Effector memory CD8-positive, alpha-beta T cell (primary cell): ENCODE data around the gene PPA1.
"Not testable (repeated sequence)": the region's sequence is repeated elsewhere in the genome, so short reads cannot be mapped to it uniquely, and the experiment has no call there.

ENCODE experiments used
- ATAC-seq: fragments of 150-1000 bp; cut with Tn5 transposase; replicated peaks from 2 replicates; pipeline ENCODE4 v1.10.0; 2021; ENCODE audit warnings: mild to moderate bottlenecking, moderate library complexity
- DNase-seq, 3 experiments: peaks; one replicate each; pipeline ENCODE4 v3.0.0; 2021
- H3K27ac Mint-ChIP-seq, 2 donors: one replicate each; pipeline ENCODE4 v1.8.0; 2022; ENCODE audit warnings: mild to moderate bottlenecking in 2 of 2, mixed read lengths in 2 of 2, moderate library complexity in 2 of 2
- H3K27me3 Mint-ChIP-seq, 2 donors: one replicate each; pipeline ENCODE4 v1.8.0; 2022; ENCODE audit warnings: mixed read lengths in 2 of 2
- H3K36me3 Mint-ChIP-seq: one replicate; pipeline ENCODE4 v1.8.0; 2022; ENCODE audit warnings: mild to moderate bottlenecking, moderate library complexity, mixed read lengths; ENCODE audit not compliant: insufficient read depth
- H3K4me1 Mint-ChIP-seq, 2 donors: one replicate each; pipeline ENCODE4 v1.8.0; 2022; ENCODE audit warnings: low read depth in 2 of 2, mixed read lengths in 2 of 2
- H3K4me3 Mint-ChIP-seq, 2 donors: one replicate each; pipeline ENCODE4 v1.8.0; 2022; ENCODE audit warnings: mild to moderate bottlenecking in 2 of 2, mixed read lengths in 2 of 2, moderate library complexity in 2 of 2
- H3K9me3 Mint-ChIP-seq, 2 donors: one replicate each; pipeline ENCODE4 v1.8.0; 2022; ENCODE audit warnings: mixed read lengths in 2 of 2

The PPA1 gene

GRCh38 chr10:70190102-70190501 lies 43.1 kb downstream of the PPA1 start:
- Mint-ChIP-seq H3K9me3 (no peaks in the 10 kb centered on the region), H3K4me3 (no peak overlapping the region), H3K27me3 (no peaks in the 10 kb centered on the region), H3K36me3 (no peaks in the 10 kb centered on the region), H3K4me1 (no peaks in the 10 kb centered on the region), H3K27ac (no peak overlapping the region)
- no peak for ATAC-seq
- no peak for DNase-seq

DNA sequence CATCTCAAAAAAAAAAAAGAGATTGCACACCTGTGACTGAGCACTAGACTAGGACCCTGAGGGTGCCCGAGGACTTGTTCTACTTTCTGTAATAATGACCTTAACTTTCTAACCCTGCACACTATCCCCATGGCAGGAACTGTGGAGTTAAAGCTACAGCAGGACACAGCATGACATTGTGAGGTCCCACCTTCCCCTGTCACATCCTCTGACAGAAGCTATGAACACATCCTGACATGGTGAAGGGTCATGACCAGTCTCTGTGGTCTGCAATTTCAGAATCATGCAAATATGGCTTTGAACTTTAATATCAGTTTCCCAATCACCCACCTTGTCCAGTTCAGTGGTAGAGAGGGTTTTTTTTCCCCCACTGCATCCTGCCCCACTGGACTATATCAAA lies 44.5 kb downstream of the PPA1 start:
- Mint-ChIP-seq H3K4me3 (no peak overlapping the region), H3K36me3 (no peaks in the 10 kb centered on the region), H3K9me3 (no peaks in the 10 kb centered on the region), H3K27me3 (no peaks in the 10 kb centered on the region), H3K4me1 (no peaks in the 10 kb centered on the region), H3K27ac (no peak overlapping the region)
- DNase-seq (no peak), ATAC-seq (no peak)

- no peaks in the 10 kb centered on the region for H3K9me3 Mint-ChIP-seq
- DNase-seq = no peak
Observed at GRCh38 chr10:70186571-70186970, 46.7 kb downstream of the PPA1 start.

GRCh38 chr10:70186090-70186489 lies 47.1 kb downstream of the PPA1 start:
- no peak for DNase-seq
- Mint-ChIP-seq H3K4me3 (no peak overlapping the region), H3K9me3 (no peaks in the 10 kb centered on the region), H3K4me1 (no peaks in the 10 kb centered on the region), H3K27ac (no peak overlapping the region), H3K36me3 (no peaks in the 10 kb centered on the region), H3K27me3 (peaks cover 2% of the 10 kb centered on the region in 2 donors)
- ATAC-seq = no peak

More at GRCh38 chr10:70186571-70186970, 46.7 kb downstream of the PPA1 start:
- Mint-ChIP-seq H3K36me3 (no peaks in the 10 kb centered on the region), H3K27ac (no peak overlapping the region), H3K27me3 (no peaks in the 10 kb centered on the region), H3K4me3 (no peak overlapping the region), H3K4me1 (no peaks in the 10 kb centered on the region)
- no peak for ATAC-seq

- no peak for ATAC-seq
- no peak overlapping the region for H3K4me3 Mint-ChIP-seq
- H3K27me3 Mint-ChIP-seq = peaks cover 11 to 19% of the 10 kb centered on the region in 2 donors
- H3K36me3 Mint-ChIP-seq = no peaks in the 10 kb centered on the region
- no peaks in the 10 kb centered on the region for H3K9me3 Mint-ChIP-seq
- DNase-seq = no peak
- H3K27ac Mint-ChIP-seq = no peak overlapping the region
- no peaks in the 10 kb centered on the region for H3K4me1 Mint-ChIP-seq
Observed at GRCh38 chr10:70183304-70183703, 49.9 kb downstream of the PPA1 start.

DNA sequence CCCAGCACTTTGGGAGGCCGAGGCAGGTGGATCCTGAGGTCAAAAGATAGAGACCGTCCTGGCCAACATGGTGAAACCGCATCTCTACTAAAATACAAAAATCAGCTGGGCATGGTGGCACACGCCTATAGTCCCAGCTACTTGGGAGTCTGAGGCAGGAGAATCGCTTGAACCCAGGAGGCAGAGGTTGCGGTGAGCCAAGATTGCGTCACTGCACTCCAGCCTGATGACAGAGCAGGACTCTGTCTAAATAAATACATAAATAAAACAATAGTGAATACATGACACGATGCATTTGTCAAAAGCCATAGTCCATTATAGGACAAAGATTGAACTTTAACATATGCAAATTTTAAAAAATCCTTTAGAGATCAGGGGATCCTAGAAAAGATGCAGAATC lies 54.0 kb downstream of the PPA1 start:
- H3K4me3 Mint-ChIP-seq, DNase-seq, H3K27ac Mint-ChIP-seq, H3K36me3 Mint-ChIP-seq, H3K9me3 Mint-ChIP-seq, ATAC-seq, H3K4me1 Mint-ChIP-seq: not testable (repeated sequence)
- peaks cover 11 to 19% of the 10 kb centered on the region in 2 donors for H3K27me3 Mint-ChIP-seq

GRCh38 chr10:70178139-70178725 lies 55.0 kb downstream of the PPA1 start:
- peaks cover 11 to 19% of the 10 kb centered on the region in 2 donors for H3K27me3 Mint-ChIP-seq
- no peaks in the 10 kb centered on the region for H3K36me3 Mint-ChIP-seq
- DNase-seq (no peak), ATAC-seq (no peak)
- peaks cover 7 to 14% of the 10 kb centered on the region in 2 donors for H3K4me1 Mint-ChIP-seq
- H3K27ac Mint-ChIP-seq = no peak overlapping the region
- H3K4me3 Mint-ChIP-seq = no peak overlapping the region
- H3K9me3 Mint-ChIP-seq = no peaks in the 10 kb centered on the region

DNA sequence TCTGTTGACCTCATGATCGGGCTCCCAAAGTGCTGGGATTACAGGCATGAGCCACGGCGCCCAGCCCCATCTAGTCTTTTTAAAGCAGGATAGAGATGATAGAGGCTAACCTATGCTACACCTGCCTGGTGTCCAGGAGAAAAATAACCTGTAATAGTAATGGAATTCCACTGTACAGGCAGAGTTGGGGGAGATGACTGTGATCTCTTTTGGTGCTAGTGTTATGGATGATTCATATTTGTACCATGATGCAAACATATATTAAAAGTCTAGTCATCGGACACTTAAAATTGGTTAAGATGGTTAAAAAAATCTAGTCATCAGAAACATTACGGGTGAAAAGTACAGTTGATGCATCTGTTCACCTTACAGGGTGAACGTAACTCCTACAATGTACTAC lies 56.8 kb downstream of the PPA1 start:
- no peaks in the 10 kb centered on the region for H3K9me3 Mint-ChIP-seq
- H3K4me1 Mint-ChIP-seq = peaks cover 7 to 14% of the 10 kb centered on the region in 2 donors
- ATAC-seq (no peak), DNase-seq (no peak)
- H3K4me3 Mint-ChIP-seq = no peak overlapping the region
- no peaks in the 10 kb centered on the region for H3K36me3 Mint-ChIP-seq
- H3K27me3 Mint-ChIP-seq = peaks cover 11 to 19% of the 10 kb centered on the region in 2 donors
- H3K27ac Mint-ChIP-seq = no peak overlapping the region

DNA sequence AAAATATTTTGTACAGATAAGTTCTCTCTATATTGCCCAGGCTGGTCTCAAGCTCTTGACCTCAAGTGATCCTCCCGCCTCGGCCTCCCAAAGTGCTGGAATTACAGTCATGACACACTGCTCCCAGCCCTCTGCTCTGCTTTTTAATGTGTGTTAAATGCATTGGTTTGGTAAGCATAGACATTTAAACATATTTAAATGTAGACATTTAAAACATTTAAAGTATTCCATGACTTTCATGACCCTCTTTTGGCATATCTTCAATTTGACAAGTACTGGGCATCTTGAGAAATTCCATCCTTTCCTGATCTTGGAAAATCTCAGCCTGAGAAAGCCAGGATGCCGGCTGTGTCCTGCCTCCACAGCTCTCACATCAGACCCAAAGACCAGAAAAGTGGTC lies 57.7 kb downstream of the PPA1 start:
- H3K27me3 Mint-ChIP-seq = peaks cover 3 to 11% of the 10 kb centered on the region in 2 donors
- peaks cover 7 to 20% of the 10 kb centered on the region in 2 donors for H3K4me1 Mint-ChIP-seq
- H3K9me3 Mint-ChIP-seq = no peaks in the 10 kb centered on the region
- peaks cover 8% of the 10 kb centered on the region for H3K36me3 Mint-ChIP-seq
- H3K4me3 Mint-ChIP-seq = no peak overlapping the region
- no peak for ATAC-seq
- H3K27ac Mint-ChIP-seq = peak overlapping the region in 1 of 2 donors; percentile 72
- no peak for DNase-seq

GRCh38 chr10:70174058-70174741 lies 59.0 kb downstream of the PPA1 start:
- Mint-ChIP-seq H3K4me1 (peaks cover 11 to 25% of the 10 kb centered on the region in 2 donors), H3K9me3 (no peaks in the 10 kb centered on the region), H3K27ac (peak overlapping the region; percentile 67 to 72), H3K36me3 (peaks cover 19% of the 10 kb centered on the region), H3K27me3 (peaks cover 0 to under 1% of the 10 kb centered on the region in 2 donors), H3K4me3 (peak overlapping the region; percentile 1 to 2)
- ATAC-seq (peak; percentile 38), DNase-seq (peak; percentile 24 to 44 (median 35))

DNA sequence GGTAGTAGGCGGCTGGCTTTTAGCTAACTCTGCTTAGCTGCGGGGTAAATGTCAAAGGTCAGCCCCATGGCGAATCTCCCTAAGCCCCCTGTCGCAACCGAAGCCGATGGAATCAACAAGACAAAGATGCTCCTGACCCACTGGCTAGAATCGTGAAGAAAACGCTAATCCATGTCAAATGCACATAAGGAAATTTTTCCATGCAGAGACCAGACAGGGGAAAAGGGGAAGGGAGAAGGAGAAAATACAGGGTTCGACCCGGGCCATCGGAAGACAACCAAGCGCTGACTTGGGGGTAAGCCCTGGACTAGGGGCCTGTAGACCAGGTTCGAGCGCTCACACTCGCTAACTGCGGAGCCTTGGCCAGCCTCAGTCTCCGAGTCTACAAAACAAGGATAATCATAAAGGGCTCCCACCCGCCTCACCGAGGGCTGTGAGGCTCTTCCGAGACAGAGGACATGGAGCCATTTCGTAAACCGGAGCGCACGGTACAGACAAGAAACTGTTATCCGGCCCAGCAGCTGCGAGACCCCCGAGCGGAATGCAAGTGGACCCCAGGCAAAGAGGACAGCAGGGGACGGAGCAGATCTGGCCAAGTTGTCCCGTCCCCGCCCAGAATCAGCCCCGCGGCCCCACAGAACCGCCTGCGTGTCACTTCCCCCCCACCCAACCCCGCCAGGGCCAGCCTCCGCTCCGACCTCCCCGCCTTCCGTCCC lies 63.4 kb downstream of the PPA1 start:
- Mint-ChIP-seq H3K27ac (peak overlapping the region; percentile 96 to 97), H3K36me3 (peaks cover 44% of the 10 kb centered on the region), H3K9me3 (no peaks in the 10 kb centered on the region), H3K4me3 (peak overlapping the region; percentile 95), H3K27me3 (no peaks in the 10 kb centered on the region), H3K4me1 (peaks cover 28 to 54% of the 10 kb centered on the region in 2 donors)
- ATAC-seq (peak; percentile 11), DNase-seq (peak in 1 of 3 experiments; percentile 21)

DNA sequence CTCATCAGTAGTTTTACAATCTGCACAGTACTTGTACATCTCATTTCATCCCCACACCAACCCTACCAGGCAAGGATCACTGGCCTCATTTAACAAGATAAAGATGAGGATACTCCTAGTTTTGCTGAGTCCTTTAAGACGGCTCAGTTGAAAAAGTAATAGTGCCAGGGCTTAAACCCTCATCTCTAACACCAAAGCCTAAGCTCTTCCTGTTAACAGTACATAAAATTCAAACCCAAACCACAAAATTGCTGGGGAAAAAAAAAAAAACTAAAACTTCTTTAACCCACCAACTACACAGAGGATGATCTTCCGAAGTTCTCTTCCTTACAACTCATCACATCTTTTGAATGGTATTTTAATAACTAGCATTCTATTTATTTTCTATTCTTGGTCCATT lies 64.2 kb downstream of the PPA1 start:
- peak in 1 of 3 experiments; percentile 11 for DNase-seq

DNA sequence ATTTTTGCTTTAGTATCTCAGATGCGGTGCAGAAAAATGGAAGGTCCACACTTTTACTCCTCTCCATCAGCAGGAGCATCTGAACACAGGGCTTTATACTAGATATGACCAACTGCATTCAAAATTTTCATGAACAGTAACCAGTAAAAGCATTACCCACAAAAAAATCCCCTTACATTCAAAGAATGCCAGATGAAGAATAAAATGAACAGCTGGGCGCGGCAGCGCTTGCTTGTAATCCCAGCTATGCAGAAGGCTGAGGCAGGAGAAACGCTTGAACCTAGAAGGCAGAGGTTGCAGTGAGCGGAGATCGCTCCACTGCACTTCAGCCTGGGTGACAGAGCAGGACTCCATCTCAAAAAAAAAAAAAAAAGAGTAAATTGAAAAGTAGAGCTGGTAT lies 66.0 kb downstream of the PPA1 start:
- Mint-ChIP-seq H3K27me3 (no peaks in the 10 kb centered on the region), H3K4me3 (peak overlapping the region; percentile 41 to 95), H3K4me1 (peaks cover 36 to 65% of the 10 kb centered on the region in 2 donors), H3K36me3 (peaks cover 54% of the 10 kb centered on the region), H3K9me3 (no peaks in the 10 kb centered on the region), H3K27ac (peak overlapping the region in 1 of 2 donors; percentile 53)
- DNase-seq (no peak), ATAC-seq (no peak)

More for the DNA sequence above, 64.2 kb downstream of the PPA1 start:
- H3K27ac Mint-ChIP-seq = peak overlapping the region; percentile 96 to 97
- H3K27me3 Mint-ChIP-seq = no peaks in the 10 kb centered on the region
- H3K4me3 Mint-ChIP-seq = peak overlapping the region; percentile 95
- H3K9me3 Mint-ChIP-seq = no peaks in the 10 kb centered on the region
- peaks cover 46% of the 10 kb centered on the region for H3K36me3 Mint-ChIP-seq
- peaks cover 26 to 50% of the 10 kb centered on the region in 2 donors for H3K4me1 Mint-ChIP-seq
- peak; percentile 32 for ATAC-seq
